ENCODE results near the gene FXYD3. TPM values are rescaled to one million over a fixed set of nuclear protein-coding genes. Genes with fewer than 3 reads are reported as not detected.

Gene FXYD3
- total RNA-seq, 1 donor from 2014 or later: 17.3 TPM

- H3K36me3 Mint-ChIP-seq (ENCODE audit: insufficient read depth): no peaks in the 10 kb centered on the region
- peaks cover 6% of the 10 kb centered on the region for H3K9me3 Mint-ChIP-seq (ENCODE audit: low read depth)
Measured at GRCh38 chr19:35159606-35160005, 44.0 kb downstream of the FXYD3 start.

DNA sequence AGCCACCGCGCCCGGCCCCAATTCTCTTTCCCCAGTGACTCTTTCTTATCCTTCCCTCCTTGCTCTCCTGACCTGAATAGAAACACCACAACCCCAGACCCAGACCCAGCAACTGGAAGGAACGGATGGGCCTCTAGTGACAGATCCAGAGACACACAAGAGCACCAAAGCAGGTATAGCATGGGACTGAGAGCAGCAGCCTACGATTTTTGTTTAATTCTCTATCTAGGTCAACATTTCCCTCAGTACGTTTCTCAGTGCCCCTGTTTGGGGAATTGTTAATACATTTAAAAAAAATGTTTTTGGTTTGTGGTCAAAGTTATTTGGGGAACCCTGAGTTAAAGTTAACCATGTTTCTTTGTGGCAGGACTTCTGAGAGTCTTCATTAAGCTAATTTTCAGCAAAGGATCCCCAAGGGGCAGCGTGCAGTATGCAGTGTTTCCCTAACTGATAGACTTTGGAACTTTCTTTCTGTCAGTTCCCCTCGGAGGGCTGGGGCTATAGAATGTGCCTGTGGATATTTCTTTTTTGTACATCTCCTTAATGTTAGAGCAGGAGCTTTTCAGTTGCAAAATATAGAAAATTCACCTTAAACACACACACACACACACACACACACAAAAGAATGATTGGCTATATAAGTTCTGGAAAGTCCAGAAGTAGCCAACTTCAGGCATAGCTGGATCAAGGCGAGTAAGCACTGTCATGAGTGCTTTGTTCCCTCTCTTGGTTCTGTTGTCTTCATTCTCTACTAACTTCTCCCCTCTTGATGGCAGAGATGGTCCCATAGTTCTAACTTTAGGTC is 45.2 kb downstream of the FXYD3 start:
- Mint-ChIP-seq H3K27me3 (peaks cover 36% of the 10 kb centered on the region), H3K4me3 (ENCODE audit: low read depth) (no peak overlapping the region), H3K27ac (no peak overlapping the region), H3K9me3 (ENCODE audit: low read depth) (peaks cover 11% of the 10 kb centered on the region), H3K36me3 (ENCODE audit: insufficient read depth) (peaks cover 2% of the 10 kb centered on the region), H3K4me1 (ENCODE audit: low read depth) (no peaks in the 10 kb centered on the region)
- TF ChIP-seq, protein P1, sequence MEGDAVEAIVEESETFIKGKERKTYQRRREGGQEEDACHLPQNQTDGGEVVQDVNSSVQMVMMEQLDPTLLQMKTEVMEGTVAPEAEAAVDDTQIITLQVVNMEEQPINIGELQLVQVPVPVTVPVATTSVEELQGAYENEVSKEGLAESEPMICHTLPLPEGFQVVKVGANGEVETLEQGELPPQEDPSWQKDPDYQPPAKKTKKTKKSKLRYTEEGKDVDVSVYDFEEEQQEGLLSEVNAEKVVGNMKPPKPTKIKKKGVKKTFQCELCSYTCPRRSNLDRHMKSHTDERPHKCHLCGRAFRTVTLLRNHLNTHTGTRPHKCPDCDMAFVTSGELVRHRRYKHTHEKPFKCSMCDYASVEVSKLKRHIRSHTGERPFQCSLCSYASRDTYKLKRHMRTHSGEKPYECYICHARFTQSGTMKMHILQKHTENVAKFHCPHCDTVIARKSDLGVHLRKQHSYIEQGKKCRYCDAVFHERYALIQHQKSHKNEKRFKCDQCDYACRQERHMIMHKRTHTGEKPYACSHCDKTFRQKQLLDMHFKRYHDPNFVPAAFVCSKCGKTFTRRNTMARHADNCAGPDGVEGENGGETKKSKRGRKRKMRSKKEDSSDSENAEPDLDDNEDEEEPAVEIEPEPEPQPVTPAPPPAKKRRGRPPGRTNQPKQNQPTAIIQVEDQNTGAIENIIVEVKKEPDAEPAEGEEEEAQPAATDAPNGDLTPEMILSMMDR (IDR thresholded peaks at IDR 0.05; ENCODE audit: unreplicated experiment): no peak
- no peak for DNase-seq (ENCODE audit: low spot score, unreplicated experiment)

More at GRCh38 chr19:35159606-35160005, 44.0 kb downstream of the FXYD3 start:
- peaks cover 6% of the 10 kb centered on the region for H3K4me1 Mint-ChIP-seq (ENCODE audit: low read depth)
- no peak overlapping the region for H3K27ac Mint-ChIP-seq
- peaks cover 48% of the 10 kb centered on the region for H3K27me3 Mint-ChIP-seq
- no peak for DNase-seq (ENCODE audit: low spot score, unreplicated experiment)
- no peak overlapping the region for H3K4me3 Mint-ChIP-seq (ENCODE audit: low read depth)
- TF ChIP-seq, protein P1 (IDR thresholded peaks at IDR 0.05; ENCODE audit: unreplicated experiment): no peak

GRCh38 chr19:35161434-35161743 is 45.8 kb downstream of the FXYD3 start:
- Mint-ChIP-seq H3K4me3 (ENCODE audit: low read depth) (no peak overlapping the region), H3K27me3 (peaks cover 31% of the 10 kb centered on the region), H3K9me3 (ENCODE audit: low read depth) (peaks cover 14% of the 10 kb centered on the region), H3K4me1 (ENCODE audit: low read depth) (no peaks in the 10 kb centered on the region), H3K36me3 (ENCODE audit: insufficient read depth) (peaks cover 2% of the 10 kb centered on the region), H3K27ac (no peak overlapping the region)
- no peak for DNase-seq (ENCODE audit: low spot score, unreplicated experiment)
- TF ChIP-seq, protein P1 (IDR thresholded peaks at IDR 0.05; ENCODE audit: unreplicated experiment): no peak

- Mint-ChIP-seq H3K4me1 (ENCODE audit: low read depth) (no peaks in the 10 kb centered on the region), H3K9me3 (ENCODE audit: low read depth) (peaks cover 17% of the 10 kb centered on the region), H3K36me3 (ENCODE audit: insufficient read depth) (peaks cover 2% of the 10 kb centered on the region), H3K27ac (no peak overlapping the region), H3K4me3 (ENCODE audit: low read depth) (no peak overlapping the region), H3K27me3 (peaks cover 17% of the 10 kb centered on the region)
- DNase-seq (ENCODE audit: low spot score, unreplicated experiment): no peak
- TF ChIP-seq, protein P1 (IDR thresholded peaks at IDR 0.05; ENCODE audit: unreplicated experiment): no peak
Measured at GRCh38 chr19:35162471-35163326, 47.1 kb downstream of the FXYD3 start.

- Mint-ChIP-seq H3K27me3 (peaks cover 2% of the 10 kb centered on the region), H3K36me3 (ENCODE audit: insufficient read depth) (peaks cover 2% of the 10 kb centered on the region), H3K27ac (no peak overlapping the region), H3K4me1 (ENCODE audit: low read depth) (peaks cover 1% of the 10 kb centered on the region), H3K4me3 (ENCODE audit: low read depth) (no peak overlapping the region), H3K9me3 (ENCODE audit: low read depth) (peaks cover 17% of the 10 kb centered on the region)
- TF ChIP-seq, protein P1 (IDR thresholded peaks at IDR 0.05; ENCODE audit: unreplicated experiment): no peak
- DNase-seq (ENCODE audit: low spot score, unreplicated experiment): no peak
Measured at GRCh38 chr19:35164418-35164817, 48.8 kb downstream of the FXYD3 start.

All from progenitor cell of endocrine pancreas (in vitro differentiated cells).